Esophagus squamous epithelium (tissue), 4 donors: ENCODE data around the gene SLC6A1.

Experiments used
- POLR2A ChIP-seq, 4 donors: fragments of 450-650 bp; IDR thresholded peaks; one replicate each; pipeline ENCODE4 v1.6.1; 2017; ENCODE audit warnings: antibody characterized with exemption in 4 of 4, mild to moderate bottlenecking in 4 of 4, moderate library complexity in 3 of 4
- TF ChIP-seq, protein P1 (sequence below), 6 experiments: fragments of 450-650 bp in 4 of 6; fragments of 200-600 bp in 2 of 6; sonication (generic) in 2 of 6; IDR thresholded peaks; one replicate each; pipeline ENCODE4 v1.5.1; 2016 to 2019; ENCODE audit warnings: antibody characterized with exemption in 6 of 6, mild to moderate bottlenecking in 4 of 6, moderate library complexity in 4 of 6

DNA sequence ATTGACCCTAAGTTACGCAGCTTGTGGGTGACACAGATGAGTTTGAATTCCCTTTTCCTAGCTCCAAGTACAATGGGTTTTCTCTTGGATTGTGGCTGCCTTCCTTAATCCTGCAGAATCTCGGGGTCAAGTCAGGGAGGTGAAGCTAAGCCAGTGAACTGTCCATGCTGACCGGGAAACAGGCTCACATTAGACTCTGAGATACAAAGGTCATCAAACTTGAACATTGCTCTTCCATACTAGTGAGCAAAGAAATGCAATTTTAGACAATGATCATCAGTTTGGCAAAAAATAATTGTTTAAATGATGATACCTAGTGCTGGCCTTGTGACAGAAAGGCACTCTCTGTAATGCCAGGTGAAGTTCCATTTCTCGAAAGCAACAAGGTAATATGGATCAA is 31.6 kb downstream of the SLC6A1 start:
- TF ChIP-seq, protein P1, sequence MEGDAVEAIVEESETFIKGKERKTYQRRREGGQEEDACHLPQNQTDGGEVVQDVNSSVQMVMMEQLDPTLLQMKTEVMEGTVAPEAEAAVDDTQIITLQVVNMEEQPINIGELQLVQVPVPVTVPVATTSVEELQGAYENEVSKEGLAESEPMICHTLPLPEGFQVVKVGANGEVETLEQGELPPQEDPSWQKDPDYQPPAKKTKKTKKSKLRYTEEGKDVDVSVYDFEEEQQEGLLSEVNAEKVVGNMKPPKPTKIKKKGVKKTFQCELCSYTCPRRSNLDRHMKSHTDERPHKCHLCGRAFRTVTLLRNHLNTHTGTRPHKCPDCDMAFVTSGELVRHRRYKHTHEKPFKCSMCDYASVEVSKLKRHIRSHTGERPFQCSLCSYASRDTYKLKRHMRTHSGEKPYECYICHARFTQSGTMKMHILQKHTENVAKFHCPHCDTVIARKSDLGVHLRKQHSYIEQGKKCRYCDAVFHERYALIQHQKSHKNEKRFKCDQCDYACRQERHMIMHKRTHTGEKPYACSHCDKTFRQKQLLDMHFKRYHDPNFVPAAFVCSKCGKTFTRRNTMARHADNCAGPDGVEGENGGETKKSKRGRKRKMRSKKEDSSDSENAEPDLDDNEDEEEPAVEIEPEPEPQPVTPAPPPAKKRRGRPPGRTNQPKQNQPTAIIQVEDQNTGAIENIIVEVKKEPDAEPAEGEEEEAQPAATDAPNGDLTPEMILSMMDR (IDR thresholded peaks at IDR 0.05), result no peak
- TF ChIP-seq POLR2A (IDR thresholded peaks at IDR 0.05), result no peak
